Aorta (tissue), 5 donors: ENCODE data around the gene MBD3. TPM values are rescaled to one million over a fixed set of nuclear protein-coding genes. Genes with fewer than 3 reads are reported as not detected.
"Not testable (repeated sequence)": the region's sequence is repeated elsewhere in the genome, so short reads cannot be mapped to it uniquely, and the experiment has no call there.

Experiments
- ATAC-seq: fragments of 200-7000 bp; cut with Tn5 transposase; one replicate; pipeline ENCODE4 v1.9.1; 2022; ENCODE audit warnings: moderate library complexity; ENCODE audit not compliant: low FRiP score
- DNase-seq, 2 donors: peaks; one replicate each; pipeline ENCODE4 v3.0.0-alpha.2; 2020
- H3K27ac ChIP-seq, 2 donors: one replicate each; pipeline ENCODE4 v1.5.1; 2013; ENCODE audit warnings: low read length in 2 of 2, mild to moderate bottlenecking in 2 of 2, moderate library complexity in 2 of 2, control low read depth in 1 of 2, inconsistent platforms in 1 of 2, low read depth in 1 of 2
- H3K27me3 ChIP-seq, 2 donors: one replicate each; pipeline ENCODE4 v1.6.1; 2013; ENCODE audit warnings: control low read depth in 1 of 2, low read length in 1 of 2, mild to moderate bottlenecking in 1 of 2, moderate library complexity in 1 of 2; ENCODE audit not compliant: insufficient read depth in 2 of 2, control insufficient read depth in 1 of 2
- H3K36me3 ChIP-seq, 2 donors: one replicate each; pipeline ENCODE4 v1.6.1; 2013; ENCODE audit warnings: control low read depth in 1 of 2, low read length in 1 of 2, mild to moderate bottlenecking in 1 of 2; ENCODE audit not compliant: insufficient read depth in 2 of 2, control insufficient read depth in 1 of 2
- H3K4me1 ChIP-seq, 2 donors: one replicate each; pipeline ENCODE4 v1.6.1; 2013; ENCODE audit warnings: low read length in 2 of 2, control low read depth in 1 of 2, mild to moderate bottlenecking in 1 of 2, moderate library complexity in 1 of 2; ENCODE audit not compliant: insufficient read depth in 2 of 2, control insufficient read depth in 1 of 2
- H3K4me3 ChIP-seq, 2 donors: one replicate each; pipeline ENCODE4 v1.5.1; 2013; ENCODE audit warnings: low read length in 2 of 2, control low read depth in 1 of 2, mild to moderate bottlenecking in 1 of 2
- H3K9me3 ChIP-seq: one replicate; pipeline ENCODE4 v1.6.1; 2013; ENCODE audit warnings: mild to moderate bottlenecking, low read length; ENCODE audit not compliant: control insufficient read depth
- WGBS, 2 donors: extraction: QIAGEN DNeasy Blood & Tissue Kit; methylation state at CpG; one replicate each; pipeline ENCODE4 v1.1.7; 2013; 5-methylcytosine and 5-hydroxymethylcytosine counted together
- intact Hi-C, 2 donors: fragments of 100-400 bp; cut with DNase I; formaldehyde crosslinking; loops; one replicate each; pipeline versions ENCODE4 v1.14.2 to v1.15.0; 2022
- long read RNA-seq, 2 donors: library from polyadenylated mRNA; unstranded; transcript quantifications; one replicate each; pipeline ENCODE4 v2.0.0, GENCODE V29; 2020 to 2021
- polyA plus RNA-seq, 2 donors: library from polyadenylated mRNA; stranded (reverse); fragments of 200-250 nt; gene quantifications; one replicate each; pipeline ENCODE4 v1.2.3, GENCODE V29; 2013
- total RNA-seq, 2 donors: library from RNA; stranded (reverse); fragmentation: NEBNext Ultra II Directional; extraction: Animal tissue kit (Norgen Biotek cat#: 25700); gene quantifications; one replicate each; pipeline ENCODE4 v1.2.1, GENCODE V29; 2021
- donor health status: healthy with polysubstance abuse.
- donor health status: Bipolar disorder and iron deficiency.
- donor health status: DM: no; HTN: no; CAD: no.
- donor health status: DM: no; HTN: no; CAD: no.
- donor health status: DM: yes; HTN: yes; CAD: no.

MBD3 gene, protein sequence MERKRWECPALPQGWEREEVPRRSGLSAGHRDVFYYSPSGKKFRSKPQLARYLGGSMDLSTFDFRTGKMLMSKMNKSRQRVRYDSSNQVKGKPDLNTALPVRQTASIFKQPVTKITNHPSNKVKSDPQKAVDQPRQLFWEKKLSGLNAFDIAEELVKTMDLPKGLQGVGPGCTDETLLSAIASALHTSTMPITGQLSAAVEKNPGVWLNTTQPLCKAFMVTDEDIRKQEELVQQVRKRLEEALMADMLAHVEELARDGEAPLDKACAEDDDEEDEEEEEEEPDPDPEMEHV
- total RNA-seq: 10 to 100 TPM; 60.9 to 63.2 TPM
- polyA plus RNA-seq: 100 to 1,000 TPM in 1 of 2 donors, 10 to 100 TPM in 1; 37.6 to 106 TPM
- long read RNA-seq, donor 1, full-length matches to known transcripts: 44 of 140 reads
- long read RNA-seq, donor 1, partial matches to known transcripts: 54 of 140 reads
- long read RNA-seq, donor 1, other reads (novel, unspliced or antisense): 42 of 140 reads
- long read RNA-seq, donor 2, full-length matches to known transcripts: 53 of 78 reads
- long read RNA-seq, donor 2, partial matches to known transcripts: 15 of 78 reads
- long read RNA-seq, donor 2, other reads (novel, unspliced or antisense): 10 of 78 reads

DNA sequence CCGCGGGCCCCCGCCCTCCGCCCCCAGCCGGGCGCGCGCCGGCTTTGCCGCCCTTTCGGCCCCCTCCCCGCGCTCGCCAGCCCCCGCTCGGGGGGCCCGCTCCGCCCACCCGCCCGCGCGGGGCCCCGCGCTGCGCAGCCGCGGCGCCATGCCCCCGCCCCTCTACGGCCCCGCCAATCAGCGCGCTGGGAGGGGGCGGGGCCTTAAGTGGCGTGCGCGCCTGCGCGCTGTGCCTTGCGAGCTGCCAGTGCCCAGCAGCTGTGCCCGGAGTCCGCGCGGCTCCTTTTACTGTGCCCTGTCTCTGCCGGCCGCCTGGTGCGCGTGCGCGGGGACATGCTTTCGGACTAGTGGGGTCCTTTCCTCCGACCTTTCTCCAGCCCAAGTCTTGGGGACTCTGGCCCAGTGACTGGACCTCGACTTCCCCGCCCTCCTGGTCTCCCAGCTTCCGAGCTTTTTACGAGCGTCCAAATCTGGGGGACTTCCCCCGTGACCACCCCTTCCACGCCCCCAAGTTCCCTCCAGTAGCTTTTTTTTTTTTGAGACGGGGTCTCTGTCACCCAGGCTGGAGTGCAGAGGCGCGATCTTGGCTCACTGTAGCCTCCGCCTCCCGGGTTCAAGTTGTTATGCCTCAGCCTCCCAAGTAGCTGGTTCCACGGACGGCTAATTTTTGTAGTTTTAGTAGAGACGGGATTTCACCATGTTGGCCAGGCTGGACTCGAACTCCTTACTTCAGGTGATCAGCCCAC is at the start of gene MBD3:
Gene MBD3, minus strand, starts transcription at position 111 of the 746 bp plus-strand sequence. CDS start 234 bp downstream, outside the sequence.
- 1% methylated on average over 51 to 68 of the region's 68 CpGs for WGBS, 2 donors
- H3K27ac ChIP-seq: peak within 1 kb of the TSS; percentile 33 to 72
- peak; percentile 96 for DNase-seq
- H3K9me3 ChIP-seq: no peaks in the 10 kb centered on the region
- intact Hi-C loops: no loop called here
- ATAC-seq: peak; percentile 97
- peaks cover 0 to 3% of the 10 kb centered on the region in 2 donors for H3K36me3 ChIP-seq
- no peaks in the 10 kb centered on the region for H3K27me3 ChIP-seq
- H3K4me3 ChIP-seq: peak within 1 kb of the TSS; percentile 57 to 90
- peaks cover 0 to 3% of the 10 kb centered on the region in 2 donors for H3K4me1 ChIP-seq

DNA sequence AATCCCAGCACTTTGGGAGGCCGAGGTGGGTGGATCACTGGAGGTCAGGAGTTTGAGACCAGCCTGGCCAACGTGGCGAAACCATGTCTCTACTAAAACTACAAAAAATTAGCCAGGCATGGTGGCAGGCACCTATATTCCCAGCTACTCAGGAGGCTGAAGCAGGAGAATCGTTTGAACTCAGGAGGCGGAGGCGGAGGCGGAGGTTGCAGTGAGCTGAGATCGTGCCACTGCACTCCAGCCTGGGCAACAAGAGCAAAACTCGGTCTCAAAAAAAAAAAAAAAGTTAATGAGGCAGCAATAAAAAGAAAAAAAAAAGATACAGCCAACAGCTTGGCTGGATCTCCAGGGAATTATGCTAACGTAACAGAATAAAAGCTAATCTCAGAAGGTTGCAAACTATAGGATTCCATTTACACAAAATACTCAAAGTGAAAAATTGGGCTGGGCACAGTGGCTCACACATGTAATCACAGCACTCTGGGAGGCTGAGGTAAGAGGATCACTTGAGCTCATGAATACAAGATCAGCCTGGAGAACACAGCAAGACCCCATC is 48.3 kb upstream of the MBD3 start:
- H3K36me3 ChIP-seq, H3K4me1 ChIP-seq, H3K9me3 ChIP-seq, DNase-seq, H3K27me3 ChIP-seq, intact Hi-C loops, H3K27ac ChIP-seq, ATAC-seq, H3K4me3 ChIP-seq: not testable (repeated sequence)
- 83 to 85% methylated on average over 10 of the region's 10 CpGs for WGBS, 2 donors

DNA sequence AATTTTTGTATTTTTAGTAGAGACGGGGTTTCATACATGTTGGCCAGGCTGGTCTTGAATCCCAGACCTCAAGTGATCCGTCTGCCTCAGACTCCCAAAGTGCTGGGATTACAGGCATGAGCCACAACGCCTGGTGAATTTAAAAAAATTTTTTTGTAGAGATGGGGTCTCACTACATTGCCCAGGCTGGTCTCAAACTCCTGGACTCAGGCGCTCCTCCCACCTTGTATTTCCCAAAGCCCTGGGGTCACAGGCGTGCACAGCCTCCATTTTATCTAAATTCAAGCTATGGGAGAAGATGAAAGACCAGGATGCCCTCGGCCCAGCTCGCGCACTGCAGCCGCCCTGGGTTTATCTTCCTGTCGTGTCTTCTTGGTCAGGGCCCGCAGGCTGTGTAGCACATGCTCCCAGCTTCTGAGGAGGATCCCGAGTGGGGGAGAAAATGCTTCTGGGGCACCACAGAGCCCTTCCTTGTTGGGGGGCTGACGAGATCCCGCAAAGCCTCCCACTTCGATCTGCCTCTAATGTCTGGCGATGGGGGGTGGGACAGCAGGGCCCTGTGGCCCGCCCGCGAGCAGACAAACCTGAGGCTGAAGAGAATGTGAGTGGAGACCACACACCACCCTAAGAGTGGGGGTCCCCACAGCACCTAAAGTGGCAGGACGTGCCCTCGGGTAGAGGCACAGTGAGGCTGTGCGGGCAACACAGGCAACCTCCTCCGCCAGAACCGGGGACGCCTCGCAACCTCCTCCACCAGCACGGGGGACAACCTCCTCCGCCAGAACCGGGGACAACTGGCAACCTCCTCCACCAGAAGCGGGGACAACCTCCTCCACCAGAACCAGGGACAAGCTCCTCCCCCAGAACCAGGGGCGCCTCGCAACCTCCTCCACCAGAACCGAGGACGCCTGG is 43.9 kb upstream of the MBD3 start:
- no peaks in the 10 kb centered on the region for H3K36me3 ChIP-seq
- WGBS, 2 donors: 96% methylated on average over 34 of the region's 34 CpGs
- intact Hi-C loops: no loop called here

DNA sequence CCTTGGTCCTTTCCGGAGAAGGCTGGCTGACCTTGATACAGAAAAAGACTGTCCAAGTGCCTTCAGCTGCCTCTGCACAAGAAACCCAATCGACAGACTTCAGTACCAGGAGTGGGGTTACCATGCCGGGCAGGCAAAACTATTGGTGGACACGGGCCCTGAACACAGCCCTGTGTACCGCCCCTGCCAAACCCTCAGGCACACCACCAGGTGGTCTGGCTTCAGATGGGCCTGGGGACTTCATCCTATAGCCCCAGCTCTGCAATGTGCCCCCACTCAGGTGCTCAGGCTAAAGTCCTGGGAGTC is 42.2 kb upstream of the MBD3 start:
- Histone ChIP-seq H3K27ac (no peak overlapping the region), H3K4me1 (no peaks in the 10 kb centered on the region), H3K36me3 (no peaks in the 10 kb centered on the region), H3K4me3 (no peak overlapping the region), H3K27me3 (no peaks in the 10 kb centered on the region), H3K9me3 (no peaks in the 10 kb centered on the region)
- intact Hi-C loops: no loop called here
- DNase-seq: no peak
- no peak for ATAC-seq
- 98 to 99% methylated on average over 5 of the region's 5 CpGs for WGBS, 2 donors

More for the DNA sequence above, 43.9 kb upstream of the MBD3 start:
- Histone ChIP-seq H3K9me3 (no peaks in the 10 kb centered on the region), H3K27me3 (no peaks in the 10 kb centered on the region), H3K4me3 (no peak overlapping the region), H3K27ac (no peak overlapping the region), H3K4me1 (no peaks in the 10 kb centered on the region)
- DNase-seq: no peak
- ATAC-seq: no peak

DNA sequence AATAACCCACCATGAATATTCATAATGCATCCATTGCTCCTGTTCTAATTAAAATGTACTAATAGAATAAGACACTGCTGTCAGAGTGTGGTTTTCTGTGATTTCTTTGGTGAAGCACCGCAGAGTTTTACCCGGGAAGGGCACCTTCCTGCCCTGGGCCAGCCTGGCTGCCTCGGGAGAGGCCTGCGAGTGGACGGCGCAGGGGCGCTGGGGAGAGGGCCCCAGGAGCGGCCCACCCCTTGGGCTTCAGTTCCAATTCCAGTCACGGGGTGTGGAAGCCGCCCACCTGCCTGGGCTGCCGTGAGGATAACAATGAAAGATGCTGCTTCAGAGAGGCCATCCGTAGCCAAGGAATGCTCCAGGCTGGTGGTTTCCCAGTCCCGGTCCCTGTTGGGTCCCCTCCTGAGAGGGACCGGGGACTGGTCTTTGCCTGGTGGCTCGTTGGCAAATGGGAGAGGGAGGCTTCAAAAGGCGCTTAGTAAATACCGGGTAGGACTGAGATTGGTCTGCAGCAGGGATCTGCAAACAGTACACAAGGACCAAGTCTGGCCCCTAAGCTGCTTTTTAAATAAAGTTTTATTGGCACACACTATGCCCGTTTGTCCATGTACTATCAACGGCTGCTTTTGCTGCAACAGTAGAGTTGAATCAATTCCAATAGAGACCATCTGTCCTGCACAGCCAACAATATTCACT is 41.7 kb upstream of the MBD3 start:
- intact Hi-C loops: no loop called here
- Histone ChIP-seq H3K9me3 (no peaks in the 10 kb centered on the region), H3K27me3 (no peaks in the 10 kb centered on the region), H3K36me3 (no peaks in the 10 kb centered on the region), H3K27ac (no peak overlapping the region), H3K4me1 (no peaks in the 10 kb centered on the region), H3K4me3 (no peak overlapping the region)
- 93 to 94% methylated on average over 19 of the region's 19 CpGs for WGBS, 2 donors
- DNase-seq: no peak
- no peak for ATAC-seq

DNA sequence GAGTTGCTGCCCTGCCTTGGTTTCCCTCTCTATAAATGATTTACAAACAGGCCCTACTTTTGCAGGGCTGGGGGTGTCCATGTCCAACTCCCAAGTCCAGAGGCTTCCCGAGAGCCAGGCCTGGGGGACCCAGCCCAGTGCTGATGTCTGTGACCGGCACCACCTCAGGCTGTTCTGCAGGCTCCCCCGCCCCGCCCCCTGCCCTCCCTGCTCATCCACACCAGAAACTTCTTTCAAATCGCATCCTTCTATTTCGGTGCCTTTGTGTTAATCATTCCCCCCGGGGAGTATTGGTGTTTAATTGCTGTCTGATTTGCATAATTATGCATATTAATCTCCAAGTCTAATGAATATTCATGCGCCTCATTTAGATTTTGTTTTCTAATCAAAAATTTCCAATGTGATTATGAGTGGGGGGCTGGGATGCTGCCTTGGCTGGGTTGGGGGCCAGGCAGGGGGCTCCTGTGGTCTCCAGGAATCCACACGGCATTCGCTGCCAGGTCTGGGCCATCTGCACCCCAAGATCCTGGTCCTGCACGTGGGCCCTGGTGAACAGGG is 40.7 kb upstream of the MBD3 start:
- Histone ChIP-seq H3K27ac (no peak overlapping the region), H3K4me1 (no peaks in the 10 kb centered on the region), H3K27me3 (no peaks in the 10 kb centered on the region), H3K4me3 (no peak overlapping the region), H3K9me3 (no peaks in the 10 kb centered on the region), H3K36me3 (no peaks in the 10 kb centered on the region)
- intact Hi-C loops: no loop called here
- no peak for DNase-seq
- no peak for ATAC-seq
- WGBS, 2 donors: 89 to 91% methylated on average over 11 of the region's 11 CpGs

DNA sequence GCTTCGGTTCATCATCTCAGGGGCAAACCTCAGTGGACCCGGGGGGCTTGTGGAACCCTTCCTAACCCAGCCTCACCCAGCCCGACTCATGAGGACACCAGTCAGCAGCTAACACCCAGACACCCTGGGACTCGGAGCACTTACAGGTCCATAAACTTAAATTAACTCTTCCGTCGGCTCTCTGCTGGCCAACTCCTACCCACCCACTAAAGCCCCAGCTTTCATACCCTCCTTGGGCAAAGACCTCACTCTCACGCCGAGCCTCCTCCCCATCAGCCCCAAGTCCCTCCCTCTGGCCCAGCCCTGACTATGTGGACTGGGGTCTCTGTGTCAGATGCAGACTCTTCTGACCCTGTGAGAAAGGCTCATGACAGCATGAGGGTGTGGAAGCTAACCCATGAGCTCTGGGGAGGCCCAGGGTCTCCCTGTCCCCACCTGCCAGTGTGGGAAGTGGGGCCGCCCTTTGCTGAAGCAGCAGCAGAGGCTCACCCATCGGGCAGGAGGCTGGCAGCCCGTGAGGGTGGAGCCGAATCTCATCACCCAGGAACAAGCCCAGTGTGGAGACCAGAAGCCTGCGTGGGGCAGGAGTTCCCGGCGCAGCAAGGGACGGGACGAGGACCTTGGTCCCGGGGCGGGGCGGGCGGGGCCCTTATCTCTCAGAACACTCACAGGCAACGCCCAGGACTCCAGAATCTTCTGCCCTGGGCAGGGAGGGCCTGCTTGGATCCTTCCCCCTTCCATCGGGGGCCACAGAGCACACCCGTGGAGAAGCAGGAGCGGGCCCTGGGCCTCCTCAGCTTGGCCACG is 40.0 kb upstream of the MBD3 start:
- WGBS, 2 donors: 89 to 92% methylated on average over 23 to 26 of the region's 26 CpGs
- no peaks in the 10 kb centered on the region for H3K4me1 ChIP-seq
- ATAC-seq: no peak

More for the DNA sequence above, 40.0 kb upstream of the MBD3 start:
- intact Hi-C loops: no loop called here
- Histone ChIP-seq H3K36me3 (no peaks in the 10 kb centered on the region), H3K27me3 (no peaks in the 10 kb centered on the region), H3K9me3 (no peaks in the 10 kb centered on the region), H3K27ac (no peak overlapping the region), H3K4me3 (no peak overlapping the region)
- no peak for DNase-seq
